Transverse colon (tissue), 4 donors: ENCODE data around the gene KCNK10. TPM values are rescaled to one million over a fixed set of nuclear protein-coding genes. Genes with fewer than 3 reads are reported as not detected.

Experiments
- DNase-seq: peaks from one replicate; pipeline ENCODE4 v3.0.0-alpha.2; 2019
- H3K27ac ChIP-seq, 4 donors: fragments of 200-600 bp; sonication (generic); 2 replicates each; pipeline ENCODE4 v1.5.1; 2016 to 2018; ENCODE audit warnings: inconsistent platforms in 4 of 4
- H3K27me3 ChIP-seq: fragments of 200-600 bp; sonication (generic); 2 replicates; pipeline ENCODE4 v1.5.1; 2017; ENCODE audit warnings: inconsistent platforms
- H3K36me3 ChIP-seq, 4 donors: fragments of 200-600 bp; sonication (generic); 2 replicates each; pipeline ENCODE4 v1.5.1; 2017 to 2019; ENCODE audit warnings: inconsistent platforms in 4 of 4
- H3K4me1 ChIP-seq, 4 donors: fragments of 200-600 bp; sonication (generic); 2 replicates each; pipeline ENCODE4 v1.5.1; 2017 to 2020; ENCODE audit warnings: inconsistent platforms in 4 of 4
- H3K4me3 ChIP-seq, 4 donors: fragments of 200-600 bp; sonication (generic); 1 replicate in 1 of 4; 2 replicates in 3 of 4; pipeline versions ENCODE4 v1.5.1 to v1.6.1; 2017 to 2019; ENCODE audit warnings: inconsistent platforms in 4 of 4
- H3K9me3 ChIP-seq, 2 donors: fragments of 200-600 bp; sonication (generic); 2 replicates each; pipeline ENCODE4 v1.5.1; 2017 to 2019; ENCODE audit warnings: inconsistent platforms in 2 of 2
- CTCF ChIP-seq, 5 experiments: fragments of 200-600 bp in 3 of 5; fragments of 450-650 bp in 2 of 5; sonication (generic) in 3 of 5; IDR thresholded peaks; 1 replicate in 2 of 5; 2 replicates in 3 of 5; pipeline ENCODE4 v1.5.1; 2016 to 2017; ENCODE audit warnings: antibody characterized with exemption in 5 of 5, inconsistent platforms in 3 of 5, mild to moderate bottlenecking in 2 of 5, moderate library complexity in 1 of 5
- EP300 ChIP-seq: sonication (generic); formaldehyde crosslinking; IDR thresholded peaks from one replicate; pipeline ENCODE4 v1.6.1; 2017; ENCODE audit warnings: antibody characterized with exemption, low read depth
- POLR2A ChIP-seq: fragments of 450-650 bp; IDR thresholded peaks from one replicate; pipeline ENCODE4 v1.6.1; 2016; ENCODE audit warnings: antibody characterized with exemption, mild to moderate bottlenecking, moderate library complexity
- POLR2AphosphoS5 ChIP-seq, 3 donors: sonication (generic); formaldehyde crosslinking; IDR thresholded peaks; one replicate each; pipeline ENCODE4 v1.6.1; 2016; ENCODE audit warnings: antibody characterized with exemption in 3 of 3
- WGBS, 2 donors: methylation state at CpG; one replicate each; pipeline ENCODE4 v1.1.5; 2018; ENCODE audit warnings: low coverage in 1 of 2; 5-methylcytosine and 5-hydroxymethylcytosine counted together
- in situ Hi-C, 4 donors: fragments of 200-750 bp; cut with MboI; loops; one replicate each; pipeline versions ENCODE4 v1.15.0 to v1.15.1; 2017; ENCODE audit warnings: low sequenced_read_pairs in 3 of 4, low pct_ligation_motif_present in 1 of 4, low pct_unique_long_range_greater_than_20kb in 1 of 4
- intact Hi-C: fragments of 100-400 bp; cut with DNase I; formaldehyde crosslinking; loops from one replicate; pipeline ENCODE4 v1.15.1; 2023; ENCODE audit warnings: low total_unique reads
- total RNA-seq, 4 donors: library from RNA; depleted of rRNA; stranded (reverse); fragments of >200 nt; gene quantifications; one replicate each; pipeline ENCODE4 v1.1.0, GENCODE V29; 2016

KCNK10 gene
- total RNA-seq, 4 donors from 2014 or later = 2.2 to 7.4 (median 3.2) TPM

GRCh38 chr14:88301381-88301780 is 21.7 kb downstream of the KCNK10 start:
- no peaks in the 10 kb centered on the region for H3K36me3 ChIP-seq
- H3K4me3 ChIP-seq = no peak overlapping the region
- no peak for DNase-seq
- intact Hi-C loops = no loop called here
- no peaks in the 10 kb centered on the region for H3K9me3 ChIP-seq
- H3K27me3 ChIP-seq = no peaks in the 10 kb centered on the region
- in situ Hi-C loops = no loop called here
- no peak for TF ChIP-seq CTCF (IDR thresholded peaks at IDR 0.05)
- TF ChIP-seq POLR2AphosphoS5 (IDR thresholded peaks at IDR 0.05) = no peak
- TF ChIP-seq EP300 = no peak
- TF ChIP-seq POLR2A = no peak
- 83 to 85% methylated on average over 4 of the region's 4 CpGs for WGBS, 2 donors
- no peaks in the 10 kb centered on the region for H3K4me1 ChIP-seq
- no peak overlapping the region for H3K27ac ChIP-seq

- Histone ChIP-seq H3K27me3 (no peaks in the 10 kb centered on the region), H3K27ac (no peak overlapping the region), H3K4me3 (no peak overlapping the region), H3K9me3 (no peaks in the 10 kb centered on the region), H3K36me3 (no peaks in the 10 kb centered on the region), H3K4me1 (no peaks in the 10 kb centered on the region)
- TF ChIP-seq POLR2A = no peak
- no peak for TF ChIP-seq EP300
- TF ChIP-seq CTCF (IDR thresholded peaks at IDR 0.05) = no peak
- in situ Hi-C loops (no loop called here), intact Hi-C loops (no loop called here)
- DNase-seq = no peak
- WGBS, 2 donors = 64 to 70% methylated on average over 3 of the region's 3 CpGs
These were observed 22.3 kb downstream of the KCNK10 start for GRCh38 chr14:88300817-88301216.

- intact Hi-C loops = no loop called here
- no peak overlapping the region for H3K27ac ChIP-seq
- 56 to 66% methylated on average over 6 of the region's 6 CpGs for WGBS, 2 donors
- no peak overlapping the region for H3K4me3 ChIP-seq
- no peaks in the 10 kb centered on the region for H3K9me3 ChIP-seq
- in situ Hi-C loops = no loop called here
- TF ChIP-seq POLR2A (no peak), POLR2AphosphoS5 (IDR thresholded peaks at IDR 0.05) (no peak), CTCF (IDR thresholded peaks at IDR 0.05) (no peak), EP300 (no peak)
- no peak for DNase-seq
- H3K4me1 ChIP-seq = no peaks in the 10 kb centered on the region
- no peaks in the 10 kb centered on the region for H3K27me3 ChIP-seq
- no peaks in the 10 kb centered on the region for H3K36me3 ChIP-seq
These were observed 23.1 kb downstream of the KCNK10 start for GRCh38 chr14:88299865-88300530.

- H3K4me3 ChIP-seq = no peak overlapping the region
- no peaks in the 10 kb centered on the region for H3K4me1 ChIP-seq
- DNase-seq = no peak
- TF ChIP-seq POLR2A (no peak), POLR2AphosphoS5 (IDR thresholded peaks at IDR 0.05) (no peak), CTCF (IDR thresholded peaks at IDR 0.05) (no peak), EP300 (no peak)
- intact Hi-C loops (no loop called here), in situ Hi-C loops (no loop called here)
- H3K36me3 ChIP-seq = no peaks in the 10 kb centered on the region
- no peak overlapping the region for H3K27ac ChIP-seq
- no peaks in the 10 kb centered on the region for H3K9me3 ChIP-seq
- no peaks in the 10 kb centered on the region for H3K27me3 ChIP-seq
- WGBS, 2 donors = 33 to 45% methylated on average over 3 to 5 of the region's 5 CpGs
These were observed 25.8 kb downstream of the KCNK10 start for GRCh38 chr14:88297306-88297705.
